Measurements from ENCODE around the gene DMBT1.

DNA sequence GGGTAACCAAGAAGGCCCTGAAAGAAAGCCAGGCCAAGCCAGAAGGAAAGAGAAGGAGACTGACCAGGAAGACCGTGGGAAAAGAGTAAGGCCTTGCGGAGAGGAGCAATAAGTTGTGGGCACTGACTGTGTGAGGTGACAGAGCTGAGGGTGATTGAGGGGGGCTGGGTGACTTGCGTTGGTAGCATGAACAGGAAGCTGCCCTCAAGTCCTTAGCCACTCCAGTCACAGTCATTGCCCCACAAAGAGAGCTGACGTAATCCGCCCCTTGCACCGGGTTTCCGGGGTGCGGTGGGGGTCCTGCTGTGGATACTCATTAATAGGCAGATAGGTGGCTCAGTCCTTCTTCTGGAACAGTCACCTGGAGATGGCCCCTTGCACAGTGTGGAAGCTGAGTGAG is 16.1 kb upstream of the DMBT1 start:
- TF ChIP-seq, protein P1, sequence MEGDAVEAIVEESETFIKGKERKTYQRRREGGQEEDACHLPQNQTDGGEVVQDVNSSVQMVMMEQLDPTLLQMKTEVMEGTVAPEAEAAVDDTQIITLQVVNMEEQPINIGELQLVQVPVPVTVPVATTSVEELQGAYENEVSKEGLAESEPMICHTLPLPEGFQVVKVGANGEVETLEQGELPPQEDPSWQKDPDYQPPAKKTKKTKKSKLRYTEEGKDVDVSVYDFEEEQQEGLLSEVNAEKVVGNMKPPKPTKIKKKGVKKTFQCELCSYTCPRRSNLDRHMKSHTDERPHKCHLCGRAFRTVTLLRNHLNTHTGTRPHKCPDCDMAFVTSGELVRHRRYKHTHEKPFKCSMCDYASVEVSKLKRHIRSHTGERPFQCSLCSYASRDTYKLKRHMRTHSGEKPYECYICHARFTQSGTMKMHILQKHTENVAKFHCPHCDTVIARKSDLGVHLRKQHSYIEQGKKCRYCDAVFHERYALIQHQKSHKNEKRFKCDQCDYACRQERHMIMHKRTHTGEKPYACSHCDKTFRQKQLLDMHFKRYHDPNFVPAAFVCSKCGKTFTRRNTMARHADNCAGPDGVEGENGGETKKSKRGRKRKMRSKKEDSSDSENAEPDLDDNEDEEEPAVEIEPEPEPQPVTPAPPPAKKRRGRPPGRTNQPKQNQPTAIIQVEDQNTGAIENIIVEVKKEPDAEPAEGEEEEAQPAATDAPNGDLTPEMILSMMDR (IDR thresholded peaks at IDR 0.05; ENCODE audit: low read depth, low read length) = no peak
- no peak for TF ChIP-seq POLR2A (IDR thresholded peaks at IDR 0.05; ENCODE audit: extremely low read depth, insufficient read length)
- TF ChIP-seq, protein P2, sequence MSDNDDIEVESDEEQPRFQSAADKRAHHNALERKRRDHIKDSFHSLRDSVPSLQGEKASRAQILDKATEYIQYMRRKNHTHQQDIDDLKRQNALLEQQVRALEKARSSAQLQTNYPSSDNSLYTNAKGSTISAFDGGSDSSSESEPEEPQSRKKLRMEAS (IDR thresholded peaks at IDR 0.05; ENCODE audit: low read depth, low read length) = no peak

Measured in NB4 (cell line).